ENCODE measurements around the gene FMO1.

DNA sequence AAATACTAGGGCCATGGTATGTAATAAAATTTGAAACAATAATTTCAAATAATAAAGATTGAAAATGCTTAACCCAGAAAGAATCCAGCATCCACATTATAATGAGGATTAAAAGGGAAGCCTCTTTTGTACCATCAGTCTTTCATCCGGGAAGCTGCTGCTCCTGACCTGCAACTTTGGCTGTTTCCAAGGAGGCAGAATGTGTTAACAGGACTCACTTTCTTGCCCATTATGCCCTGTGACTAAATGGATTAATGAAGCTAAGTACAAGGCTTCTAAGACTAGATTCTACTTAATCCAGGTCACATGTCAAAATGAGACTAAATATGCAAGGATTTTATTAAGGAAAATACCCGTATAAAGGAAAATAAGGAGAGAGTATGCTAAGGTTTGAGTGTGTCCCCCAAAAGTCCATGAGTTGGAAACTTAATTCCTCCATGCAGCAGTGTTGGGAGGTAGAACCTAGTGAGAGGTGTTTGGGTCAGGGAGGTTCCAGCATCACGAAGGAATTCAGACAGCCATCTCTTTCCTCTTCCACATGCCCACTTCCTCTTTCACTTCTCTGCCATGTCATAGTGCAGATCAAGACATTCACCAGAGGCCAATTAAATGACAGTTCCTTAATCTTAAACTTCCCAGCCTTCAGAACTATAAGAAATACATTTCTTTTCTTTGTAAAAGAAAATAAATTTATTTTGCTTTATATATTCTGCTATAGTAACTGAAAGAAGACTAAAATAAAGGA is 35.5 kb upstream of the FMO1 start:
- no peak for TF ChIP-seq CTCF (IDR thresholded peaks at IDR 0.05)
- no peak for TF ChIP-seq POLR2A (IDR thresholded peaks at IDR 0.05; ENCODE audit: low read length)
- TF ChIP-seq, protein P1, sequence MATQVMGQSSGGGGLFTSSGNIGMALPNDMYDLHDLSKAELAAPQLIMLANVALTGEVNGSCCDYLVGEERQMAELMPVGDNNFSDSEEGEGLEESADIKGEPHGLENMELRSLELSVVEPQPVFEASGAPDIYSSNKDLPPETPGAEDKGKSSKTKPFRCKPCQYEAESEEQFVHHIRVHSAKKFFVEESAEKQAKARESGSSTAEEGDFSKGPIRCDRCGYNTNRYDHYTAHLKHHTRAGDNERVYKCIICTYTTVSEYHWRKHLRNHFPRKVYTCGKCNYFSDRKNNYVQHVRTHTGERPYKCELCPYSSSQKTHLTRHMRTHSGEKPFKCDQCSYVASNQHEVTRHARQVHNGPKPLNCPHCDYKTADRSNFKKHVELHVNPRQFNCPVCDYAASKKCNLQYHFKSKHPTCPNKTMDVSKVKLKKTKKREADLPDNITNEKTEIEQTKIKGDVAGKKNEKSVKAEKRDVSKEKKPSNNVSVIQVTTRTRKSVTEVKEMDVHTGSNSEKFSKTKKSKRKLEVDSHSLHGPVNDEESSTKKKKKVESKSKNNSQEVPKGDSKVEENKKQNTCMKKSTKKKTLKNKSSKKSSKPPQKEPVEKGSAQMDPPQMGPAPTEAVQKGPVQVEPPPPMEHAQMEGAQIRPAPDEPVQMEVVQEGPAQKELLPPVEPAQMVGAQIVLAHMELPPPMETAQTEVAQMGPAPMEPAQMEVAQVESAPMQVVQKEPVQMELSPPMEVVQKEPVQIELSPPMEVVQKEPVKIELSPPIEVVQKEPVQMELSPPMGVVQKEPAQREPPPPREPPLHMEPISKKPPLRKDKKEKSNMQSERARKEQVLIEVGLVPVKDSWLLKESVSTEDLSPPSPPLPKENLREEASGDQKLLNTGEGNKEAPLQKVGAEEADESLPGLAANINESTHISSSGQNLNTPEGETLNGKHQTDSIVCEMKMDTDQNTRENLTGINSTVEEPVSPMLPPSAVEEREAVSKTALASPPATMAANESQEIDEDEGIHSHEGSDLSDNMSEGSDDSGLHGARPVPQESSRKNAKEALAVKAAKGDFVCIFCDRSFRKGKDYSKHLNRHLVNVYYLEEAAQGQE (IDR thresholded peaks at IDR 0.05) = no peak
- no peak for TF ChIP-seq PHF8 (IDR thresholded peaks at IDR 0.05; ENCODE audit: borderline replicate concordance, low read depth)
- TF ChIP-seq MAZ (IDR thresholded peaks at IDR 0.05; ENCODE audit: borderline replicate concordance, low read depth, low read length) = no peak
- TF ChIP-seq, protein P2, sequence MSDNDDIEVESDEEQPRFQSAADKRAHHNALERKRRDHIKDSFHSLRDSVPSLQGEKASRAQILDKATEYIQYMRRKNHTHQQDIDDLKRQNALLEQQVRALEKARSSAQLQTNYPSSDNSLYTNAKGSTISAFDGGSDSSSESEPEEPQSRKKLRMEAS (IDR thresholded peaks at IDR 0.05) = no peak
- no peak for TF ChIP-seq ESRRA (IDR thresholded peaks at IDR 0.05; ENCODE audit: borderline replicate concordance, low read length)
- TF ChIP-seq CHD2 (IDR thresholded peaks at IDR 0.05; ENCODE audit: low read length, partially characterized antibody) = no peak
- TF ChIP-seq ELK1 (IDR thresholded peaks at IDR 0.05; ENCODE audit: low read depth, low read length) = no peak

All from A549 (cell line).